IPS-18c (cell line): ENCODE results near the gene SMPD1.

Experiments used
- H3K4me3 ChIP-seq: 2 replicates; pipeline ENCODE4 v1.7.0; 2013; ENCODE audit warnings: low read depth, mild to moderate bottlenecking, low read length, moderate library complexity; ENCODE audit not compliant: insufficient read depth
- H3K9me3 ChIP-seq: one replicate; pipeline ENCODE4 v1.6.1; 2013; ENCODE audit warnings: mild to moderate bottlenecking, low read length, moderate library complexity; ENCODE audit not compliant: control insufficient read depth, insufficient read depth

The SMPD1 gene

GRCh38 chr11:6404342-6405051 lies 14.2 kb downstream of the SMPD1 start:
- Histone ChIP-seq H3K9me3 (no peaks in the 10 kb centered on the region), H3K4me3 (no peak overlapping the region; the same call in 1 of the 2 replicates)

- no peak overlapping the region for H3K4me3 ChIP-seq
Observed at GRCh38 chr11:6405052-6405667, 14.9 kb downstream of the SMPD1 start.

DNA sequence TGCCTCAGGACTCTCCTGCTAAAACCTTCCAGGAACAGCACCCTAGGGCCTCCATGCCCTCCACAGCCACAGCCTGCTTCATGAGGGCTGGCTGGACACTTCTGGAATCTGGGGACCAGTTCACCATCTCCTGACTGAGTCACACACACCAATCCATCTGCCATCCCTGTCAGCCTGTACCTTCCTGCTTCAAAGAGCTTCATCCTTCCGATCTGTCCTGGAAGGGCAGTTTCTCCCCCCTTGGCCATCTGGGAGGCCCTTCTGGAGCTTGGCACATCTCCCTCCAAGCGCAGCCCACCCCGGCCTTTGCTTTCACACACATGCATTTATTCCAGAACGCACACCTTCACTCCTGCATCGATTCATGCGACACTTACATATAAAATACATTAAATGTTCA lies 15.6 kb downstream of the SMPD1 start:
- Histone ChIP-seq H3K9me3 (no peaks in the 10 kb centered on the region), H3K4me3 (no peak overlapping the region)

More at GRCh38 chr11:6405052-6405667, 14.9 kb downstream of the SMPD1 start:
- H3K9me3 ChIP-seq, result no peaks in the 10 kb centered on the region

DNA sequence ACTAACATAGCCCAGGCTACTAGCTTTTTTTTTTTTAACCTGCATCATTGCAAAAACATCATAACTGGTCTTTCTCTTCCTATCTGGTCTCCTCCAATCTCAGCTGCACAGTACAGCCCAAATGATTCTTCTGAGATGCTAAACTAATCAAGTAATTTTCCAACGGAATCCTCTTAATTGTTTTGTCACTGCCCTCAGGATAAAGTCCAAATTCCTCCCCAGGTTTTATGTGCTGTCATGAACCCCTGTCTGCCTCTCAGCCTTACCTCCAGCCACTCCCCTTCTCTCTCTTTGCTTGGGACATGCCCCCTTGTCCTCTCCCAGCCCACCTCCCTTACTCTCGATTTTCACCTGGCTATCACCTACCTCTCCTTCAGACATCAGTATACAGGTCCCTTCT lies 16.1 kb downstream of the SMPD1 start:
- Histone ChIP-seq H3K4me3 (no peak overlapping the region), H3K9me3 (no peaks in the 10 kb centered on the region)

- no peaks in the 10 kb centered on the region for H3K9me3 ChIP-seq
- no peak overlapping the region for H3K4me3 ChIP-seq
Observed at GRCh38 chr11:6410695-6411430, 20.6 kb downstream of the SMPD1 start.

DNA sequence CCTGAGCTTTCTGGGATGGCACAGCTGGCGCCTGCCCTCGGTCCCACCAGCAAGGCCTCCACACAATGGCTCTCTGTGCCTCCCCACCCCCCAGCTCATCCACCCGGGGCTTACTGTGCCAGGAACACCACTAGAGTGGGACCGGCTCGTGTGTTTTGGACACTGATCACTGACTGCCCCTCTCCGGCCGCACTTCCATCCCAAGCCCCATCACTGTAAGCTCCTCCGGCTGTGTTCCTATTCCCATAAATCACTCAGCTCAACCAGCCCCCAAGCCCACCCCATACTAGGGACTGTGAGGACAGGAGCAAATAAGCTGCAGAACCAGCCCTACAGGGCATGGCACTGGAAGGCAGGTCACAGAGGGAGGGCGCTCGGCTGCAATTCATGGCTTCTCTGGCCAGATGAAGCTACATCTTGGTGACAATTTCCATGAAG lies 21.3 kb downstream of the SMPD1 start:
- H3K9me3 ChIP-seq, result no peaks in the 10 kb centered on the region
- no peak overlapping the region for H3K4me3 ChIP-seq

DNA sequence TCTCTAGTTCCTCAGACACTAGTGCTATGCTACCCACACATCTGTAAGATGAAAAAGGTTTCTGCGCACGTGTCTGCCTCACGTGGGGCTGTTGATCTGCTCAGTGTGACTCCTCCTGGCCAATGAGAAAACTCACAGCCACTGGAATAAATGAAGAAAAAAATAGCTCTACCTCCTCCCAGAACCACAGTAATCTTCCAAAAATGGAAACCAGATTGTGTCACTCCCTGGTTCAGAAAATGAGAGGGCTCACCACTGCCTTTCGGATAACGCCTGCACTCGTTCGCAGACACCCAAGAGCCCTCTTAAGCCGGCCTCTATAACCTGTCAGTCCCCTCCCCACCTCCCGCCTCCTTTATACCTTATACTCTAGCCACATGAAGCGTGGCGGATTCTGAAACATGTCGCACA lies 23.5 kb downstream of the SMPD1 start:
- Histone ChIP-seq H3K9me3 (no peaks in the 10 kb centered on the region), H3K4me3 (no peak overlapping the region)

- no peak overlapping the region for H3K4me3 ChIP-seq
- no peaks in the 10 kb centered on the region for H3K9me3 ChIP-seq
Observed at GRCh38 chr11:6414874-6415328, 24.6 kb downstream of the SMPD1 start.

GRCh38 chr11:6415797-6416196 lies 25.5 kb downstream of the SMPD1 start:
- Histone ChIP-seq H3K9me3 (no peaks in the 10 kb centered on the region), H3K4me3 (no peak overlapping the region)

DNA sequence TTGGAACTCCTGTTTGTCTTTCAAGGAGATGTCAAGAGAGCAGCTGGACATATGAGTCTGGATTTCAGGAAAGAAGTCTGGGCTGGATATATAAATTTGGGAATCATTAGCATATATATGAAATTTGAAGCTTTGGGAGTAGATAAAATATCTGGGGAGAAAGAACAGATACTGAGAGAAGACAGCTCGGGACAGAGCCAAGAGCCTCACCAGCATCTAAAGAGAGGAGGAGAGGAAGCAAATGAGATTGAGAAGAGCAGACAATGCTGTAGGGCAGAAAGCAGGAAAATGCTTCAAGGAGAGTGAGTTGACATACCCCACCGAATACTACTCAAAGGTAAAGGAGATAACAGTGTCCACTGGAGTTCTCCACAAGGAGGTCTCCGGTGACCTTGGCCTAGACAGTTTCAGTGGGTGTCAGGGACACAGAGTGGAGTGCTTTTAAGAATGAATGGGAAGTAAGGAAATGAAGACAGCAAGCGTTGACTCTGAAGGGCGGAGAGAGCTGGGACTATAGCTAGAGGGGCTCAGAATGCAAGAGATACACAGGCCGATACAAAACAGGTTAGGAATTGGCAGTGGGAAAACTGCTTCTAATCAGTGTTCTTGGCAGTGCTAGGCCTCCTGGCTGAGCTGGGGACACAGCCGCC lies 27.8 kb downstream of the SMPD1 start:
- H3K9me3 ChIP-seq, result no peaks in the 10 kb centered on the region
- peak overlapping the region; percentile 87 for H3K4me3 ChIP-seq

DNA sequence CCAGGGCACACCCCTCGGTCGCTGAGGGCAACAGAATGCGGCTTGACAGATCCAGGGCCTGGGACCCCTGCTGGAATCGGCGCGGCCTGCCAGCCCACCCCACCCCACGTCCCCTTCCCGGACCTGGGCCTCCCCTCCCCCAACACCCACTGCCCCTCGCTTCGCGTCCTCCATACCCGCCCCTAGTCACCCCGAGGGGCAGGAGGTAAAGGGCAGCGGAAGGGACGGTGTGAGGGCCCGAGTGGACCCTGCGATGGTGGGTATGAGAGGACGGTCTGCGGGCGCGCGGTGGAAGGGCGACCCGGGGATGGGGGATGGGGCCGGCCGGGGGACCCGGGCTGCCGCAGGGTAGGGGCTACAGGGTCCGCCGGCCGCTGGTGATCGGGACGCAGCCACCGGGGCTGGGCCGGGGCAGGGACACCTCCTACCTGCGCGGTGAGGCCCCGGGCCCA lies 28.3 kb downstream of the SMPD1 start:
- Histone ChIP-seq H3K4me3 (peak overlapping the region; percentile 87), H3K9me3 (no peaks in the 10 kb centered on the region)

- Histone ChIP-seq H3K4me3 (peak within 1 kb of the TSS; percentile 87), H3K9me3 (no peaks in the 10 kb centered on the region)
Observed at GRCh38 chr11:6419009-6419631, 28.8 kb downstream of the SMPD1 start, which contains the start of gene APBB1. Gene APBB1 (minus strand): TSS chr11:6419094. CDS start chr11:6411347, 7,747 bp downstream.

DNA sequence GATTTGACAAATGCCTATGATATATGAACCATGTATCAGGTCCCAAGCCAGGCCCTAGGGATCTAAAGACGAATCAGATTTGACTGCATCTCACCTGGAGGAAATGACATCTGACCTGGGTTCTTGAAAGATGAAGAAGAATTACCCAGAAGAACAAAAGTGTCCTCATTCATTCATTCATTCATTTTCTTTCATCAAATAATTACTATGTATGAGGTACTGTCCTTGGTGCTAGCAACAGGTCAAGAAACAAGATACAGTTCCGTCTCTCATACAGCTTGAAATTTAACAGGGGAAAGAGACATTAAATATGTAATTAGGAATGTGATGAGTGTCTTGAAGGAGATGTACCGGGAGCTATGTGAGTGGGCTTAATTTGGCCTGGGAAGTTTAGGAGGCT lies 30.4 kb downstream of the SMPD1 start:
- H3K9me3 ChIP-seq, result no peaks in the 10 kb centered on the region
- H3K4me3 ChIP-seq, result no peak overlapping the region

GRCh38 chr11:6427516-6427915 lies 37.2 kb downstream of the SMPD1 start:
- H3K4me3 ChIP-seq, result no peak overlapping the region
- no peaks in the 10 kb centered on the region for H3K9me3 ChIP-seq

- H3K4me3 ChIP-seq, result no peak overlapping the region
- H3K9me3 ChIP-seq, result no peaks in the 10 kb centered on the region
Observed at GRCh38 chr11:6431861-6432260, 41.6 kb downstream of the SMPD1 start.

GRCh38 chr11:6433998-6434660 lies 43.9 kb downstream of the SMPD1 start:
- Histone ChIP-seq H3K9me3 (no peaks in the 10 kb centered on the region), H3K4me3 (no peak overlapping the region)
